DMS53 (cell line): ENCODE results near the gene TECPR2.
"Not testable (repeated sequence)": the region's sequence is repeated elsewhere in the genome, so short reads cannot be mapped to it uniquely, and the experiment has no call there.

Experiments
- DNase-seq: peaks from one replicate; lab custom pipeline; 2025; lab: John Stamatoyannopoulos, UW

The TECPR2 gene

GRCh38 chr14:102528431-102529170 is 165.9 kb downstream of the TECPR2 start:
- DNase-seq = no peak

DNA sequence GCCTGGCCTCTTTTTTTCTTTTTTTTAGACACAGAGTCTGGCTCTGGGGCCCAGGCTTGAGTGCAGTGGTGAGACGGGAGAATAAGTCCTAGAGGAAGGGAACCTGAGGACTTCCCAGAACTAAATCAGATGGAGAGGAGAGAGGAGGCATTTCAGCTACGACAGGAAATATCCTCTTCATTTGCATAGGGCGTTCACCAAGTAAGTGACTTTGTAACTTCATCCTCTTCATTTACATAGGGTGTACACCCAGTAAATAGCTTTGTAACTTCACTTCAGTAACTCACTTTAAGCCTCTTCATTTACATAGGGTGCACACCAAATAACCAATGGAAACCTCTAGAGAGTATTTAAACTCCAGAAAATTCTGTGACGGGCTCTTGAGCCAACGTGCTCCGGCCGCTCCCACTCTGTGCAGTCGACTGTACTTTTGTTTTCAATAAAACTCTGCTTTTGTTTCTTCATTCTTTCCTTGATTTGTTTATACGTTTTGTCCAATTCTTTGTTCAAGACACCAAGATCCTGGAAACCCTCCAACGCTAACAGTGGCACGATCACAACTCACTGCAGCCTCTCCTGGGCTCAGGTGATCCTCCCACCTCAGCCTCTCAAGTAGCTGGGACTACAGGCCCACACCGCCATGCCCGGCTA is 168.2 kb downstream of the TECPR2 start:
- no peak for DNase-seq

- no peak for DNase-seq
These were observed 169.5 kb downstream of the TECPR2 start for GRCh38 chr14:102532204-102532658.

GRCh38 chr14:102537981-102538601 is 175.3 kb downstream of the TECPR2 start:
- no peak for DNase-seq

GRCh38 chr14:102538602-102539543 is 176.1 kb downstream of the TECPR2 start:
- no peak for DNase-seq

GRCh38 chr14:102539544-102540314 is 177.0 kb downstream of the TECPR2 start:
- no peak for DNase-seq

DNA sequence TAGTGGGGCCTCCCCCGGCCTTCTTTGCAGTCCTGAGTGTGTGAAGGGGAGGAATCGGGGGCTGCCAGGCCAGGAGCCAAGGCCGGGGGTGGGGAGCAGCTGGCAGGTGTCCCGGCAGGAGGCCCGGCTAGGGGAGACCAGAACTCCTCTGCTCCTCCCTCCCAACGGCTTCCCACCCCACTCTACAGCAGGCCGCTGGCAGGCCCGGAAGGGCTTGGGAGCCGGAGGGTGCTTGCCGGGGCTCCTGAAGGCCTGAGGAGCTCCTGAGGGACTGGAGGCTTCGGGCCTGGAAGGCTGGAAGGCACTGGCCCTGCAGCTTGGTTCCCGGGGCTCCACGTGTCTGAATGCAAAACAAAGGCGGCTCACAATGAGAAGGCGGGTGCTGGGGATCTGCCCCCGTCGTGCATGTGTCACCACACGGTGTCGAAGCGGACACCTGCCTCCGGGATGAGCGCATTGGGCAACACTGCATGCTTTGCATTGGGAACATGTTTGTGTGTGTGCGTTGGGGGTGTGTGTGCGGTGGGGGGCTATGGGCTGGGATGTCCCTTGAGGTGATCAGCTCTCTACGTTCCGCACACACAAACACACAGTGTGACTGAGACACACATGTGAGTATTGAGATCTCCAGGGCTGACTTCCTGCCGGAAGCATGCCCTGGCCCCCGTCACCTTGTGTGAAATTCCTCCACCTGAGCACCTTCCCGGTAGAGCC is 177.7 kb downstream of the TECPR2 start:
- DNase-seq = no peak

- not testable (repeated sequence) for DNase-seq
These were observed 178.3 kb downstream of the TECPR2 start for GRCh38 chr14:102541029-102541491.

DNA sequence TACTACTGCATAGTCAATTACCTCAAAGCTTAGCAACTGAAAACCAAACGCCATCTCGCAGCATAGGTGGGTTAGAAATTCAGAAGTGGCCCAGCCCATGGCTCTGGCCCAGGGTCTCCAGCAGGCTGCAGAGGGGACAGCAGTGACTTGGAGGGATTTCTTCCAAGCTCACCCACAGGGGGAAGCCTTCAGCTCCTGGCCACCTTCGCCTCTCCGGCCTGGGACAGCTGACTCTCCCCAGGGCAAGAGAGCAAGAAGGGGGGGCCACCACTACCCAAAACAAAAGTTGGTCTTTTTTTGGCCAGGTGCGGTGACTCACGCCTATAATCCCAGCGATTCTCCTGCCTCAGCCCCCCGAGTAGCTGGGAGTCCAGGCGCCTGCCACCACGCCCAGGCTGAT is 179.0 kb downstream of the TECPR2 start:
- no peak for DNase-seq

DNA sequence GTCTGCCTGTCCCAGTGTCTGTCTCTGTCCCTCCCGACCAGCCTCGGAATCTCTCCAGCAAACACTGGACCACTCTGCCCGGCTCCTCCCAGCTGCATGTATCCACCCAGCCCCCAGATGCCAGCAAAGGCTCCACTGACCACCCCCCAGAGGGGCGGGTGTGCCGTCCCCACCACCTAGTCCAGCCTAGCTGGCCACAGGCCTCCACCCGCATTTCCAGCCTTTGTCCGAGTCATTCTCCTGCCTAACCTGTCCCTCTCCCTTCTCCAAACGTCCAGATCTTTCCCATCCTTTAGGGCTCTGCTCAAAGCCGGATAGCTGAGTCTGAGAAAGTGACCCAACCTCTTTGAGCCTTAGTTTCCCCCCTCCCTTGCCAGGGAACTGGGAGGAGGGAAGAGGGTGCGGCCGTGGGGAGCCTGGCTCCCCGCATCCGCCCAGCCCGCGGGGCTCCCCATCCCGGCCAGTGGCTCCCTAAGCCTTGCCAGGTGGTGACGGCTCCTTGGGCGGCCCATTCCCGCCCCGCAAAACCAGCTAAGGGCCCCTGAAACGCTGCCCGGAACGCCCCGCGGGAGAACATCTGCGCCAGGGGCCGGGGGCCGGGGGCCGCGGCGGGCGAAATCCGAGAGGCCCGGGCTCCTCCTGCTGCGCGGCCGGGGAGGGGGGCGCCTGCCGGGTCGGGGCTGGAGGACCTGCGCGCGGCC is 181.5 kb downstream of the TECPR2 start:
- no peak for DNase-seq

GRCh38 chr14:102544747-102545460 is 182.2 kb downstream of the TECPR2 start:
- DNase-seq = no peak

DNA sequence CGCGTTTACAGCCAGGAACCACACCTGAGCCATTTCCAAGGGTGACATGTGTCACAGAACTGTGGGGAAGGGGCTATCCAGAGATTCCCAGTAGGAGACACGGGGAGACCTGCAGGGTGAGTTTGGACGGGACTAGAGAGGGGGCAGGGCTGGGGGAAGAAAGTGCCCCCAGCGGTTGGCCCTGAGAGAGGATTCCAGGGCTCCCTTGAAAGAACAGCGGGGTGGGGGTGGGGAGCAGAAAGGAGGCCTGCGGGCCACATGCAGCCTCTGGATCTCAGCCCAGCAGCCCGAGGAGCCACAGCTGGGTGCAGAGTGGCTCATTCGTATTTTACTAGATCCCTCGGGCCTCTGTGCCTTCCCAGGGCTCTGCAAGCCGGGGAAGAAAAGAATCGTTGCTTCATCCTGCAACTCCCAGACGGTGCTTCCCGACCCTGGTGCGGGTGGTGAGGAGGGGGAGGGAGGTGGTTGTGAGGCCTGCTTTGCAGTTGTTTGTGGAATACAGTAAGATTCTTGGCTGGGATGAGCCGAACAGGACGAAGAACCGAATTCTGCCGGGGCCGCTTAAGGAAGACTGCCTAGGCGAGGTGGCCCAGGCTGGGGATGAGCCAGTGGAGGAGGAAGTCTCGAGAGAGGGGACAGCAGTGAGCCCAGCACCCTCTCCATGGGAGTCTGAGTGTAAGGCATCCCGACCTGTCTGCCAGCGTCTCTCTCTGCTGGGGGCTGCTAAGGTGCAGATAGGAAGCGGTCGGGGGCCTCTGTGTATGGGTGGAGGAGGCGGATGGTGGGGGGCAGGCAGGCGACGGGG is 182.9 kb downstream of the TECPR2 start:
- no peak for DNase-seq

GRCh38 chr14:102548616-102549240 is 186.0 kb downstream of the TECPR2 start:
- no peak for DNase-seq

- not testable (repeated sequence) for DNase-seq
These were observed 188.2 kb downstream of the TECPR2 start for GRCh38 chr14:102550927-102551401.
